NCI-H146 treated with DMSO at 0.1 percent for 48 hours (cell line): ENCODE measurements around the gene MTUS2.

Source experiments
- DNase-seq: peaks from one replicate; lab custom pipeline; 2025; ENCODE audit not compliant: unreplicated experiment; lab: John Stamatoyannopoulos, UW

The MTUS2 gene

GRCh38 chr13:29537736-29538651 is 717.9 kb downstream of the MTUS2 start:
- no peak for DNase-seq

- no peak for DNase-seq
These were observed 718.5 kb downstream of the MTUS2 start for GRCh38 chr13:29538652-29539040.

GRCh38 chr13:29539856-29540255 is 719.7 kb downstream of the MTUS2 start:
- no peak for DNase-seq

- no peak for DNase-seq
These were observed 720.2 kb downstream of the MTUS2 start for GRCh38 chr13:29540334-29540733.

- DNase-seq = no peak
These were observed 720.7 kb downstream of the MTUS2 start for GRCh38 chr13:29540799-29541198.

- no peak for DNase-seq
These were observed 721.3 kb downstream of the MTUS2 start for GRCh38 chr13:29541400-29541799.

GRCh38 chr13:29542381-29542780 is 722.2 kb downstream of the MTUS2 start:
- DNase-seq = no peak

GRCh38 chr13:29543230-29544215 is 723.4 kb downstream of the MTUS2 start:
- DNase-seq = no peak

GRCh38 chr13:29545988-29546387 is 725.8 kb downstream of the MTUS2 start:
- no peak for DNase-seq

- no peak for DNase-seq
These were observed 726.5 kb downstream of the MTUS2 start for GRCh38 chr13:29546662-29547061.

- DNase-seq = no peak
These were observed 727.0 kb downstream of the MTUS2 start for GRCh38 chr13:29547153-29547552.

- peak; percentile 71 for DNase-seq
These were observed 728.6 kb downstream of the MTUS2 start for GRCh38 chr13:29548722-29549121.

GRCh38 chr13:29550430-29550988 is 730.4 kb downstream of the MTUS2 start:
- no peak for DNase-seq

- no peak for DNase-seq
These were observed 731.1 kb downstream of the MTUS2 start for GRCh38 chr13:29551214-29551613.
